ENCODE results near the gene CSAD. TPM values are rescaled to one million over a fixed set of nuclear protein-coding genes. Genes with fewer than 3 reads are reported as not detected.

The CSAD gene
- total RNA-seq, 2 experiments from 2014 or later = 25.8 to 26.9 TPM

DNA sequence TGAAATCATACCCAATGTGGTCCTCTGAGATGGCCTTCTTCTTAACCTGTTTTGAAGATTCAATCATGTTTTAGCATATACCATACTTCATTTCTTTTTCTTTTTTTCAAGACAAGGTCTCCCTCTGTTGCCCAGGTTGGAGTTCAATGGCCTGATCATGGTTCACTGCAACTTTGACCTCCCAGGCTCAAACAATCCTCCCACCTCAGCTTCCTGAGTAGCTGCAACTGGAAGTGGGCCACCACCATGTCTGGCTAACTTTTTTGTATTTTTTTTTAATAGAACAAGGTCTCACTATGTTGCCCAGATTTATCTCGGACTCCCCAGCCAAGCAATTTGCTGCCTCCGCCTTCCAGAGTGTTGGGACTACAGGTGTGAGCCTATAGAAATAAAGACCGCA is 47.0 kb downstream of the CSAD start:
- H2AFZ ChIP-seq (ENCODE audit: low read length) = no peak overlapping the region
- H3K4me3 ChIP-seq (ENCODE audit: low read depth, low read length, poor library complexity, severe bottlenecking) = no peak overlapping the region
- H3K9me3 ChIP-seq (ENCODE audit: low read length) = peaks cover 11% of the 10 kb centered on the region; the same call in 1 of the 2 replicates
- no peak overlapping the region for H3K4me2 ChIP-seq (ENCODE audit: low read length)
- no peak for DNase-seq (ENCODE audit: low spot score)
- ChIA-PET POLR2A (no interaction called here), CTCF (ENCODE audit: unreplicated experiment) (no interaction called here)
- TF ChIP-seq EZH2phosphoT487 (IDR thresholded peaks at IDR 0.05; ENCODE audit: borderline replicate concordance, low read depth, low read length) (no peak), CTCF (conservative IDR thresholded peaks at IDR 0.05; ENCODE audit: low read length) (no peak)
- H3K36me3 ChIP-seq (ENCODE audit: insufficient read depth, low read length) = no peaks in the 10 kb centered on the region
- no peaks in the 10 kb centered on the region for H3K9me2 ChIP-seq (ENCODE audit: insufficient read depth, low read length)
- H3K79me2 ChIP-seq (ENCODE audit: insufficient read depth, low read depth, low read length) = no peaks in the 10 kb centered on the region
- no peak overlapping the region for H3K27ac ChIP-seq (ENCODE audit: low read depth, low read length, poor library complexity, severe bottlenecking)
- BruUV-seq (replicated peaks) = no TSS peak
- H3K4me1 ChIP-seq (ENCODE audit: insufficient read depth, low read length, poor library complexity, severe bottlenecking) = no peaks in the 10 kb centered on the region
- intact Hi-C loops (cut with micrococcal nuclease; ENCODE audit: unreplicated experiment) = no loop called here
- H4K20me1 ChIP-seq (ENCODE audit: insufficient read depth, low read length) = no peaks in the 10 kb centered on the region

GRCh38 chr12:53131844-53132243 is 48.9 kb downstream of the CSAD start:
- H4K20me1 ChIP-seq (ENCODE audit: insufficient read depth, low read length) = no peaks in the 10 kb centered on the region
- TF ChIP-seq CTCF (conservative IDR thresholded peaks at IDR 0.05; ENCODE audit: low read length) (no peak), EZH2phosphoT487 (IDR thresholded peaks at IDR 0.05; ENCODE audit: borderline replicate concordance, low read depth, low read length) (no peak)
- no peaks in the 10 kb centered on the region for H3K4me1 ChIP-seq (ENCODE audit: insufficient read depth, low read length, poor library complexity, severe bottlenecking)
- H3K9me3 ChIP-seq (ENCODE audit: low read length) = peaks cover under 1% of the 10 kb centered on the region; the same call in 1 of the 2 replicates
- H3K9me2 ChIP-seq (ENCODE audit: insufficient read depth, low read length) = no peaks in the 10 kb centered on the region
- no peak for DNase-seq (ENCODE audit: low spot score)
- ChIA-PET POLR2A (no interaction called here), CTCF (ENCODE audit: unreplicated experiment) (no interaction called here)
- H3K27ac ChIP-seq (ENCODE audit: low read depth, low read length, poor library complexity, severe bottlenecking) = no peak overlapping the region
- no peak overlapping the region for H3K4me2 ChIP-seq (ENCODE audit: low read length)
- BruUV-seq (replicated peaks) = no TSS peak
- intact Hi-C loops (cut with micrococcal nuclease; ENCODE audit: unreplicated experiment) = no loop called here
- no peaks in the 10 kb centered on the region for H3K79me2 ChIP-seq (ENCODE audit: insufficient read depth, low read depth, low read length)
- H3K36me3 ChIP-seq (ENCODE audit: insufficient read depth, low read length) = no peaks in the 10 kb centered on the region
- no peak overlapping the region for H2AFZ ChIP-seq (ENCODE audit: low read length)
- H3K4me3 ChIP-seq (ENCODE audit: low read depth, low read length, poor library complexity, severe bottlenecking) = no peak overlapping the region

- Histone ChIP-seq H3K4me3 (ENCODE audit: low read depth, low read length, poor library complexity, severe bottlenecking) (no peak overlapping the region), H3K4me1 (ENCODE audit: insufficient read depth, low read length, poor library complexity, severe bottlenecking) (no peaks in the 10 kb centered on the region), H3K9me3 (ENCODE audit: low read length) (no peaks in the 10 kb centered on the region), H3K27ac (ENCODE audit: low read depth, low read length, poor library complexity, severe bottlenecking) (no peak overlapping the region), H3K4me2 (ENCODE audit: low read length) (no peak overlapping the region), H3K36me3 (ENCODE audit: insufficient read depth, low read length) (no peaks in the 10 kb centered on the region), H3K79me2 (ENCODE audit: insufficient read depth, low read depth, low read length) (no peaks in the 10 kb centered on the region), H3K9me2 (ENCODE audit: insufficient read depth, low read length) (no peaks in the 10 kb centered on the region), H2AFZ (ENCODE audit: low read length) (no peak overlapping the region), H4K20me1 (ENCODE audit: insufficient read depth, low read length) (no peaks in the 10 kb centered on the region)
- POLR2A ChIA-PET = interaction anchor here (1.1 kb wide), 1 partner anchor 10 kb away, joined by 3 read pairs; no protein-coding TSS in a partner anchor
- CTCF ChIA-PET (ENCODE audit: unreplicated experiment) = no interaction called here
- BruUV-seq (replicated peaks) = no TSS peak
- no peak for DNase-seq (ENCODE audit: low spot score)
- no peak for TF ChIP-seq CTCF (conservative IDR thresholded peaks at IDR 0.05; ENCODE audit: low read length)
- intact Hi-C loops (cut with micrococcal nuclease; ENCODE audit: unreplicated experiment) = no loop called here
Measured at GRCh38 chr12:53128780-53129569, 51.8 kb downstream of the CSAD start.

Data from OCI-LY7 (cell line).